ENCODE measurements around the gene TLX3. TPM values are rescaled to one million over a fixed set of nuclear protein-coding genes. Genes with fewer than 3 reads are reported as not detected.
A peak's percentile ranks its signal among the peaks of the same experiment; 100 is the strongest.

TLX3 gene
- total RNA-seq, 1 experiment from 2014 or later = not detected

DNA sequence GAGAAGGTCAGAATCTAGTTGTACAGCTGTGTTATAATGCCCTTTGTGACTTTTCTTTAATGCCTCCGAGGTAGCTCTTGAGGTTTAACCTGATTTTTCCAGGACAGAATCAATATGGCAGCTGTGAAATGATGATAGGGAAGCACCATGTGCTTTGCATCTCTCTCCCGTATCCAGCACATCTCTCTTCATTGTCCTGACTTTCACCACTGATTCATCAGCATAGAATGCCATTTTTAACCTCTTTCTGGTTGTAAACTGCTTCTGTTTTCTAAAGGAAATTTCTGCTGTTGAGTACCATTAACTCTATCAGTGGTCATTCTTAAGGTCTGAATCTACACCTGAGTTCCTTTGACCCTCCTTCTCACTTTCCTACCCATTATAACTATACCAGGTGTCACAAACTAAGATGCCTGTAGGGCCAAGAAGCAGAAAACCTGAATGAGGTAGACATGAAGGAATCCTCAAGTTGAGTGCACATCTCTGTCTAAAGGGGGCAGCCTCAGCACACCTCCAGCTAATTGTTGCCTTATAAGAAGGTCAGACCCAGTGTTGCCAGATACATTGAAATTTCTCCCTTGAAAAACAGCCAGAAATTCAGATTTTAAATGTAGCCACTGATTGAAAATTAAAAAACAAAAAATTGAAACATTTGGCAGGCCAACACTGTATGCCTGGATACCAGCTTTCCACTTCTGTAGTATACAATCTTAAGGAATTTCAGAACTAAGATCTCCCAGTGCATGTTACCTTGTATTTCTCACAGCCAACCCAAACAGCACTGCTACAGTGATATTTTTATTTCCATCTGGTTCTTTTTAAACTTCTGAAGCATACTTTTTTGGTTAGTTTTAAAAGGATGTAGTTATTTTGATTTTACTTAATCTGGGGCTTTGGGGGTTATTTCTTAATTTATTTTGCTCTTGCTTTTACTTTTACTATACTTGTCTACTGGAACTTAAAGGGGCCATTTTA, 35.8 kb upstream of the TLX3 start:
- CTCF ChIA-PET = interaction anchor here (0.7 kb wide), 1 partner anchor 79 kb away, joined by 16 read pairs; no protein-coding TSS in a partner anchor
- DNase-seq = peak in 1 of 2 experiments; percentile 14

DNA sequence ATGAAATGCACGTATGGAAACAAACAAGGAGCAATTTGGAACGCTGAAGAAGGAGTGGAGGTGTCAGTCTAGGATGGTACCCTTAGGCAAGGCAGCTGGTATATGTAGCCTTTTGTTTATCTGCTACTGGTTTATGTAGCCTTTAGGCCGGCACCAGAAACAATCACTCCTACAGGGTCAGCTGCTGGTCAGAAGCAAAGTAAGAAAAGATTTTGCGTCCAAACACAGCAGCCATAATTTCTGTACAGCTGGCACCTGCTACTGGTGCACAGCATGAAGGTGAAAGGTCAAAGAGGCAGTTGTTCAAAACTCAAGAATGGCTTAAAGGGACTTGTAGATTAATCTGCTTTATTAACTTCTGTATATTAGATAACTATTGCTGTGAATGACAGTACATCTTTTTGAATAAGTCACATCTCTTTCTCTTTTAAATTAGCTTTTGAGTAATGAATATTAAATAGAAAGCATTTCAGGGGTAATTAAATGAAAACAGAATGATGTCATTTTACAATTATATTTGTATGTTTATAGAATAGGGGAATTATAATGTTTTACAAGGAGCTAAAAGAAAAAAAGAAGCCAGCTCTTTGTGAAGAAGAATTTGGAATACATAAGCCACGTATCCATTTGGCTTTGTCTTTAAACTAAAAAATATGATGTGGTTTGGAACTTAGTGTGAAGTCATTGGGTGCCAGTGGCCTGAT, 33.1 kb upstream of the TLX3 start:
- Histone ChIP-seq H3K79me2 (ENCODE audit: low read depth) (no peaks in the 10 kb centered on the region), H3K4me2 (no peak overlapping the region), H3K9me3 (ENCODE audit: insufficient read depth, low read depth) (no peaks in the 10 kb centered on the region), H3K36me3 (ENCODE audit: low read depth) (no peaks in the 10 kb centered on the region), H3K9me2 (ENCODE audit: insufficient read depth) (no peaks in the 10 kb centered on the region), H4K20me1 (ENCODE audit: insufficient read depth) (no peaks in the 10 kb centered on the region), H3K27me3 (ENCODE audit: insufficient read depth, low read depth) (no peaks in the 10 kb centered on the region), H3K4me1 (replicated peaks; ENCODE audit: insufficient read depth) (no peaks in the 10 kb centered on the region; the same call in 1 of the 2 replicates), H3F3A (ENCODE audit: insufficient read depth, low read depth) (no peaks in the 10 kb centered on the region; the same call in 1 of the 2 replicates), H2AFZ (no peak overlapping the region), H3K27ac (no peak overlapping the region), H3K4me3 (no peak overlapping the region)
- ChIA-PET CTCF (no interaction called here), POLR2A (ENCODE audit: unreplicated experiment) (no interaction called here)
- intact Hi-C loops (cut with micrococcal nuclease; ENCODE audit: unreplicated experiment) = no loop called here
- DNase-seq = no peak
- BruUV-seq (replicated peaks) = no TSS peak
- TF ChIP-seq, protein P1, sequence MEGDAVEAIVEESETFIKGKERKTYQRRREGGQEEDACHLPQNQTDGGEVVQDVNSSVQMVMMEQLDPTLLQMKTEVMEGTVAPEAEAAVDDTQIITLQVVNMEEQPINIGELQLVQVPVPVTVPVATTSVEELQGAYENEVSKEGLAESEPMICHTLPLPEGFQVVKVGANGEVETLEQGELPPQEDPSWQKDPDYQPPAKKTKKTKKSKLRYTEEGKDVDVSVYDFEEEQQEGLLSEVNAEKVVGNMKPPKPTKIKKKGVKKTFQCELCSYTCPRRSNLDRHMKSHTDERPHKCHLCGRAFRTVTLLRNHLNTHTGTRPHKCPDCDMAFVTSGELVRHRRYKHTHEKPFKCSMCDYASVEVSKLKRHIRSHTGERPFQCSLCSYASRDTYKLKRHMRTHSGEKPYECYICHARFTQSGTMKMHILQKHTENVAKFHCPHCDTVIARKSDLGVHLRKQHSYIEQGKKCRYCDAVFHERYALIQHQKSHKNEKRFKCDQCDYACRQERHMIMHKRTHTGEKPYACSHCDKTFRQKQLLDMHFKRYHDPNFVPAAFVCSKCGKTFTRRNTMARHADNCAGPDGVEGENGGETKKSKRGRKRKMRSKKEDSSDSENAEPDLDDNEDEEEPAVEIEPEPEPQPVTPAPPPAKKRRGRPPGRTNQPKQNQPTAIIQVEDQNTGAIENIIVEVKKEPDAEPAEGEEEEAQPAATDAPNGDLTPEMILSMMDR (conservative IDR thresholded peaks at IDR 0.05) = no peak
- TF ChIP-seq EZH2 (IDR thresholded peaks at IDR 0.05; ENCODE audit: low read depth) = no peak

More for the DNA sequence above, 35.8 kb upstream of the TLX3 start:
- Histone ChIP-seq H3K9me2 (ENCODE audit: insufficient read depth) (no peaks in the 10 kb centered on the region), H3K4me2 (no peak overlapping the region), H3K27ac (no peak overlapping the region), H3F3A (ENCODE audit: insufficient read depth, low read depth) (peaks cover 5% of the 10 kb centered on the region; the same call in 1 of the 2 replicates), H3K27me3 (ENCODE audit: insufficient read depth, low read depth) (no peaks in the 10 kb centered on the region), H2AFZ (no peak overlapping the region), H4K20me1 (ENCODE audit: insufficient read depth) (no peaks in the 10 kb centered on the region), H3K79me2 (ENCODE audit: low read depth) (no peaks in the 10 kb centered on the region), H3K4me1 (replicated peaks; ENCODE audit: insufficient read depth) (peaks cover 22% of the 10 kb centered on the region), H3K9me3 (ENCODE audit: insufficient read depth, low read depth) (no peaks in the 10 kb centered on the region), H3K4me3 (no peak overlapping the region), H3K36me3 (ENCODE audit: low read depth) (no peaks in the 10 kb centered on the region)
- TF ChIP-seq EZH2 (IDR thresholded peaks at IDR 0.05; ENCODE audit: low read depth) = no peak
- TF ChIP-seq, protein P1 (conservative IDR thresholded peaks at IDR 0.05) = peak; percentile 48; the same call in 1 of the 2 replicates
- intact Hi-C loops (cut with micrococcal nuclease; ENCODE audit: unreplicated experiment) = loop anchor here (1.0 kb wide), 1 partner anchor 64 kb away; no protein-coding TSS in a partner anchor
- POLR2A ChIA-PET (ENCODE audit: unreplicated experiment) = no interaction called here
- BruUV-seq (replicated peaks) = no TSS peak

DNA sequence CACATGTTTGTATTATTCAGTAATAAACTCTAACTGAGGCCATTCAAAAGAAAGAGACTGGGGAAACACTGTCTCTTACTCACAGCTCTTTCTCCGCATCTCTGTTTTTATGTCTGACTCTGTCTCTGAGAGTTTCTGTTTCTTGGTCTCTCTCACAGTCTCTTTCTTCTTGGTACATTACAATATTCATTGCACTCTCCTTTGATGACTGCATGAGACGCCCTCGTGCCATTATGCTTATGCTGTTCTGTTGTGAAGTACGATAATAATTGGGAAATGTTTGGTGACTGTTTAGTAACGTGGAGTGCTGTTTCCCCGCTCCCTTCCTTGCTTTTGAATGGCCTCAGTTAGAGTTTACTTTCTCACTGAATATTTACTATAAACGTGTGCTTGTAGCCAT, 25.3 kb upstream of the TLX3 start:
- TF ChIP-seq, protein P1 (conservative IDR thresholded peaks at IDR 0.05) = no peak
- TF ChIP-seq EZH2 (IDR thresholded peaks at IDR 0.05; ENCODE audit: low read depth) = no peak
- Histone ChIP-seq H3K36me3 (ENCODE audit: low read depth) (no peaks in the 10 kb centered on the region), H3F3A (ENCODE audit: insufficient read depth, low read depth) (no peaks in the 10 kb centered on the region), H2AFZ (no peak overlapping the region), H4K20me1 (ENCODE audit: insufficient read depth) (no peaks in the 10 kb centered on the region), H3K9me2 (ENCODE audit: insufficient read depth) (no peaks in the 10 kb centered on the region), H3K4me1 (replicated peaks; ENCODE audit: insufficient read depth) (no peaks in the 10 kb centered on the region), H3K27ac (no peak overlapping the region), H3K4me2 (no peak overlapping the region), H3K9me3 (ENCODE audit: insufficient read depth, low read depth) (no peaks in the 10 kb centered on the region), H3K27me3 (ENCODE audit: insufficient read depth, low read depth) (no peaks in the 10 kb centered on the region), H3K79me2 (ENCODE audit: low read depth) (no peaks in the 10 kb centered on the region), H3K4me3 (no peak overlapping the region)
- POLR2A ChIA-PET (ENCODE audit: unreplicated experiment) = no interaction called here
- intact Hi-C loops (cut with micrococcal nuclease; ENCODE audit: unreplicated experiment) = no loop called here
- BruUV-seq (replicated peaks) = no TSS peak
- CTCF ChIA-PET = no interaction called here
- no peak for DNase-seq
